H1 (cell line): Measurements from ENCODE around the gene GABRG3. TPM values are rescaled to one million over a fixed set of nuclear protein-coding genes. Genes with fewer than 3 reads are reported as not detected.

ENCODE experiments used
- CTCF ChIA-PET: fragments of 300-600 bp; sonication (Branson Sonifier 250); formaldehyde crosslinking; loops from one replicate; lab custom pipeline; 2021; ENCODE audit not compliant: partially characterized antibody; lab: Charles Lee
- POLR2A ChIA-PET: fragments of 300-600 bp; sonication (Branson Sonifier 250); formaldehyde crosslinking; loops from one replicate; lab custom pipeline; 2021; ENCODE audit warnings: inconsistent platforms; ENCODE audit not compliant: partially characterized antibody; lab: Charles Lee
- DNase-seq, 2 experiments: peaks; one replicate each; pipeline versions ENCODE4 v3.0.0 to v3.0.0-alpha.2; 2010 to 2022; ENCODE audit warnings: low spot score in 2 of 2, low read depth in 1 of 2, mixed read lengths in 1 of 2
- FAIRE-seq: peaks from 2 replicates; lab custom pipeline; 2011; peaks lifted over from hg19 to GRCh38; lab: Jason Lieb, UNC
- H2AFZ ChIP-seq: 2 replicates; pipeline ENCODE4 v1.8.1; 2012; ENCODE audit warnings: low read length, inconsistent platforms
- H2AK5ac ChIP-seq: 2 replicates; pipeline ENCODE4 v1.6.1; 2013; ENCODE audit warnings: low read depth, low read length
- H2BK120ac ChIP-seq: replicated peaks from 2 replicates; pipeline ENCODE3; 2013; ENCODE audit warnings: low read depth, low read length, inconsistent platforms
- H2BK12ac ChIP-seq: 2 replicates; pipeline ENCODE4 v1.6.1; 2013; ENCODE audit warnings: low read depth, low read length
- H2BK15ac ChIP-seq: 2 replicates; pipeline ENCODE4 v1.6.1; 2013; ENCODE audit warnings: low read length
- H2BK20ac ChIP-seq: 2 replicates; pipeline ENCODE4 v1.6.1; 2013; ENCODE audit warnings: low read length
- H2BK5ac ChIP-seq: 2 replicates; pipeline ENCODE4 v1.6.1; 2013; ENCODE audit warnings: low read depth, low read length
- H3K14ac ChIP-seq: 2 replicates; pipeline ENCODE4 v1.6.1; 2013; ENCODE audit warnings: inconsistent platforms; ENCODE audit not compliant: insufficient read length
- H3K18ac ChIP-seq: 2 replicates; pipeline ENCODE4 v1.6.1; 2013; ENCODE audit warnings: low read length; ENCODE audit errors: extremely low read depth
- H3K23ac ChIP-seq: 2 replicates; pipeline ENCODE4 v1.6.1; 2013; ENCODE audit warnings: inconsistent platforms; ENCODE audit not compliant: insufficient read length
- H3K23me2 ChIP-seq: 2 replicates; pipeline ENCODE4 v1.6.1; 2013; ENCODE audit warnings: low read depth, low read length
- H3K27ac ChIP-seq: 2 replicates; pipeline ENCODE4 v1.6.1; 2011; ENCODE audit warnings: low read depth, low read length, inconsistent platforms
- H3K27me3 ChIP-seq, 4 experiments: replicated peaks in 1 of 4; 1 replicate in 1 of 4; 2 replicates in 3 of 4; pipeline versions ENCODE4 v1.6.1 to v1.8.1; 2011 to 2013; ENCODE audit warnings: low read length in 3 of 4, mild to moderate bottlenecking in 3 of 4, inconsistent platforms in 2 of 4, mixed read lengths in 2 of 4, moderate library complexity in 1 of 4; ENCODE audit not compliant: control insufficient read depth in 3 of 4, insufficient read depth in 3 of 4; ENCODE audit errors: extremely low read depth in 1 of 4
- H3K36me3 ChIP-seq, 4 experiments: 2 replicates each; pipeline versions ENCODE4 v1.6.1 to v1.8.1; 2011 to 2013; ENCODE audit warnings: mild to moderate bottlenecking in 4 of 4, low read length in 3 of 4, moderate library complexity in 2 of 4, control low read depth in 1 of 4, inconsistent platforms in 1 of 4; ENCODE audit not compliant: insufficient read depth in 4 of 4, control insufficient read depth in 2 of 4
- H3K4ac ChIP-seq: replicated peaks from 2 replicates; pipeline ENCODE3; 2013; ENCODE audit warnings: low read length, low read depth, mixed read lengths, inconsistent platforms; ENCODE audit not compliant: insufficient read length
- H3K4me1 ChIP-seq, 4 experiments: replicated peaks in 1 of 4; 1 replicate in 1 of 4; 2 replicates in 3 of 4; pipeline versions ENCODE4 v1.6.1 to v1.8.1; 2011 to 2013; ENCODE audit warnings: low read length in 3 of 4, inconsistent platforms in 2 of 4, mixed read lengths in 1 of 4; ENCODE audit not compliant: insufficient read depth in 4 of 4, control insufficient read depth in 3 of 4
- H3K4me2 ChIP-seq, 2 experiments: 2 replicates each; pipeline versions ENCODE4 v1.6.1 to v1.8.1; 2011 to 2013; ENCODE audit warnings: low read depth in 2 of 2, low read length in 2 of 2, control low read depth in 1 of 2, inconsistent platforms in 1 of 2, mild to moderate bottlenecking in 1 of 2; ENCODE audit not compliant: insufficient read depth in 1 of 2
- H3K4me3 ChIP-seq, 4 experiments: fragments of 200-600, 300-600 bp in 1 of 4; sonication (generic), shearing (Covaris generic), sonication (Bioruptor Twin) in 1 of 4; 2 replicates each; pipeline versions ENCODE4 v1.5.1 to v1.8.1; 2011 to 2016; ENCODE audit warnings: low read length in 4 of 4, low read depth in 3 of 4, control low read depth in 2 of 4, inconsistent platforms in 2 of 4, mild to moderate bottlenecking in 2 of 4, mixed read lengths in 1 of 4, moderate library complexity in 1 of 4; ENCODE audit not compliant: insufficient read depth in 2 of 4; ENCODE audit errors: extremely low read depth in 1 of 4
- H3K56ac ChIP-seq: replicated peaks from 2 replicates; pipeline ENCODE3; 2013; ENCODE audit warnings: low read depth, mild to moderate bottlenecking, mixed read lengths, low read length, inconsistent platforms; ENCODE audit not compliant: insufficient read length
- H3K79me1 ChIP-seq: 2 replicates; pipeline ENCODE4 v1.6.1; 2013; ENCODE audit warnings: low read depth, low read length, control low read depth
- H3K79me2 ChIP-seq, 2 experiments: 2 replicates each; pipeline versions ENCODE4 v1.6.1 to v1.8.1; 2012 to 2013; ENCODE audit warnings: low read length in 2 of 2, mild to moderate bottlenecking in 2 of 2, inconsistent platforms in 1 of 2; ENCODE audit not compliant: insufficient read depth in 2 of 2, control insufficient read depth in 1 of 2
- H3K9ac ChIP-seq, 4 experiments: replicated peaks in 1 of 4; 1 replicate in 1 of 4; 2 replicates in 3 of 4; pipeline versions ENCODE4 v1.6.1 to v1.8.1; 2011 to 2013; ENCODE audit warnings: low read depth in 3 of 4, low read length in 3 of 4, control low read depth in 2 of 4, mild to moderate bottlenecking in 2 of 4, moderate library complexity in 2 of 4, inconsistent platforms in 1 of 4; ENCODE audit errors: extremely low read depth in 1 of 4
- H3K9me3 ChIP-seq, 2 experiments: 2 replicates each; pipeline versions ENCODE4 v1.6.1 to v1.8.1; 2012 to 2013; ENCODE audit warnings: mild to moderate bottlenecking in 2 of 2, moderate library complexity in 2 of 2, control low read depth in 1 of 2, inconsistent platforms in 1 of 2, low read depth in 1 of 2, low read length in 1 of 2, mixed read lengths in 1 of 2; ENCODE audit not compliant: insufficient read depth in 2 of 2
- H4K20me1 ChIP-seq, 2 experiments: replicated peaks in 1 of 2; 2 replicates each; pipeline versions ENCODE3 to v1.8.1; 2011 to 2013; ENCODE audit warnings: inconsistent platforms in 2 of 2, low read length in 2 of 2, mild to moderate bottlenecking in 1 of 2; ENCODE audit not compliant: insufficient read depth in 2 of 2, control insufficient read depth in 1 of 2
- H4K5ac ChIP-seq: 2 replicates; pipeline ENCODE4 v1.6.1; 2013; ENCODE audit warnings: low read length, low read depth, mixed read lengths, inconsistent platforms; ENCODE audit not compliant: insufficient read length
- H4K8ac ChIP-seq: 2 replicates; pipeline ENCODE4 v1.8.0; 2013; ENCODE audit warnings: mild to moderate bottlenecking, moderate library complexity, low read length, inconsistent platforms; ENCODE audit not compliant: insufficient read depth; ENCODE audit errors: extremely low read depth
- H4K91ac ChIP-seq: replicated peaks from 2 replicates; pipeline ENCODE3; 2013; ENCODE audit warnings: low read length, mixed read lengths, inconsistent platforms; ENCODE audit not compliant: insufficient read length
- ASH2L ChIP-seq: fragments of 200-600, 300-600 bp; sonication (generic); IDR thresholded peaks from one replicate; pipeline ENCODE4 v1.7.1; 2017; ENCODE audit warnings: low read length
- CTBP2 ChIP-seq: IDR thresholded peaks from 2 replicates; pipeline ENCODE4 v1.7.0; 2011; ENCODE audit warnings: borderline replicate concordance, mild to moderate bottlenecking, moderate library complexity, mixed read lengths, low read length; ENCODE audit not compliant: insufficient read depth, insufficient read length
- HDAC2 ChIP-seq, 2 experiments: fragments of 300-600 bp in 1 of 2; sonication (generic) in 1 of 2; IDR thresholded peaks; 2 replicates each; pipeline ENCODE4 v1.6.1; 2011 to 2012; ENCODE audit warnings: low read depth in 2 of 2, low read length in 2 of 2, mild to moderate bottlenecking in 2 of 2, moderate library complexity in 2 of 2, borderline replicate concordance in 1 of 2, inconsistent platforms in 1 of 2
- WGBS, 2 experiments: shearing (Covaris generic) in 1 of 2; methylation state at CpG; one replicate each; pipeline versions ENCODE4 v1.1.6 to v1.1.7; 2013 to 2015; ENCODE audit warnings: low lambda C conversion rate in 2 of 2, mixed read lengths in 2 of 2, inconsistent platforms in 1 of 2, low coverage in 1 of 2, missing lambda C conversion rate in 1 of 2; ENCODE audit not compliant: insufficient replicate concordance in 2 of 2, insufficient coverage in 1 of 2, insufficient read length in 1 of 2; ENCODE audit errors: extremely low coverage in 1 of 2, missing lambda C conversion rate in 1 of 2; 5-methylcytosine and 5-hydroxymethylcytosine counted together
- polyA plus RNA-seq, 7 experiments: library from polyadenylated mRNA; depleted of rRNA in 3 of 7; stranded (reverse) in 5 of 7; unstranded in 2 of 7; fragments of >200 nt in 5 of 7; fragments of 200-250 nt in 2 of 7; gene quantifications; 1 replicate in 5 of 7; 2 replicates in 1 of 7; 4 replicates in 1 of 7; pipeline versions ENCODE4 v1.2.1 to v1.2.3, GENCODE V29; 2011 to 2013; ENCODE audit warnings: missing spikeins in 2 of 7, mixed read lengths in 2 of 7
- total RNA-seq: library from RNA; stranded (reverse); fragmentation: NEBNext Ultra II Directional; extraction: Animal tissue kit (Norgen Biotek cat#: 25700); gene quantifications from 2 replicates; pipeline ENCODE4 v1.2.1, GENCODE V29; 2021
- TF ChIP-seq, protein P1 (sequence below): IDR thresholded peaks from 2 replicates; pipeline ENCODE4 v1.6.1; 2011; ENCODE audit warnings: low read depth, mild to moderate bottlenecking, low read length; ENCODE audit not compliant: insufficient read depth

Gene GABRG3
- total and polyA plus RNA-seq, 2 of the 8 experiments (the other 6 are each of a cell fraction or from before 2014, with no cell fraction given), result 0.17 to 0.80 TPM

DNA sequence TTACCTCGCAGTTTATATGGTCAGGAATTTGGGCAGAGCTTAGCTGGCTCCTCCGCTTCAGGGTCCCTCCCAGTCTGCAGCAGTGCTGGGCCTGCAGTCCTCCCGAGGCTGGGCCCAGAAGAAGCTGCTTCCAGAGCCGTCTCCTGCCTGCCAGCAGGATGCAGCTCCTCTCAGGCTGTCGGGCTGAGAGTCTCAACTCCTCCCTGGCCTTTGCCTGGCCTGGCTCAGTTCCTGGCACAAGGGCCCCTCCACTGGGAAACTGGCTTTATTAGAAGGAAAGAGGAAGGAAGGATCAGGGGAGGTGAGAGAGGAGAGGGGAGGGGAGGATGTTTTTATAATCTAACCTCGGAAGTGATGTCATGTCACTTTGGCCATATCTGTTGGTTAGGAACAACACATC lies 72.8 kb downstream of the GABRG3 start:
- H3K79me1 ChIP-seq, result no peaks in the 10 kb centered on the region
- no peak overlapping the region for H4K8ac ChIP-seq
- H3K18ac ChIP-seq, result no peak overlapping the region
- no peak overlapping the region for H3K4ac ChIP-seq
- H3K9me3 ChIP-seq, result no peaks in the 10 kb centered on the region
- H3K14ac ChIP-seq, result no peak overlapping the region
- H3K27me3 ChIP-seq, result no peaks in the 10 kb centered on the region
- no peak overlapping the region for H3K27ac ChIP-seq
- no peak overlapping the region for H3K23ac ChIP-seq
- no peak for FAIRE-seq
- H4K5ac ChIP-seq, result no peak overlapping the region
- POLR2A ChIA-PET, result no interaction called here
- no peaks in the 10 kb centered on the region for H3K23me2 ChIP-seq
- no peaks in the 10 kb centered on the region for H3K4me1 ChIP-seq
- H2BK12ac ChIP-seq, result no peak overlapping the region
- no peaks in the 10 kb centered on the region for H3K79me2 ChIP-seq
- TF ChIP-seq CTBP2, result no peak
- TF ChIP-seq ASH2L, result no peak
- TF ChIP-seq, protein P1, sequence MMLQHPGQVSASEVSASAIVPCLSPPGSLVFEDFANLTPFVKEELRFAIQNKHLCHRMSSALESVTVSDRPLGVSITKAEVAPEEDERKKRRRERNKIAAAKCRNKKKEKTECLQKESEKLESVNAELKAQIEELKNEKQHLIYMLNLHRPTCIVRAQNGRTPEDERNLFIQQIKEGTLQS, result no peak
- TF ChIP-seq HDAC2 (IDR thresholded peaks at IDR 0.05; ENCODE audit: borderline replicate concordance in 1 of 2, low read depth in 2 of 2, low read length in 2 of 2), result no peak
- H3K4me2 ChIP-seq, result no peak overlapping the region
- 84% methylated on average over 6 of the region's 6 CpGs; no CpG with 5 or more reads in 1 of the 2 experiments for WGBS, 2 experiments
- no peak overlapping the region for H3K56ac ChIP-seq
- no peak overlapping the region for H4K91ac ChIP-seq
- H2BK5ac ChIP-seq, result no peak overlapping the region
- no peak overlapping the region for H2BK120ac ChIP-seq
- H3K9ac ChIP-seq, result no peak overlapping the region
- H2BK20ac ChIP-seq, result no peak overlapping the region
- no peak overlapping the region for H2AK5ac ChIP-seq
- H3K36me3 ChIP-seq, result no peaks in the 10 kb centered on the region
- CTCF ChIA-PET, result interaction anchor here (1.0 to 2.6 kb wide), 6 partner anchors 11 to 315 kb away, joined by 3 to 10 read pairs (median 4); no protein-coding TSS in a partner anchor
- no peak for DNase-seq
- no peak overlapping the region for H3K4me3 ChIP-seq
- no peak overlapping the region for H2AFZ ChIP-seq
- no peaks in the 10 kb centered on the region for H4K20me1 ChIP-seq
- no peak overlapping the region for H2BK15ac ChIP-seq
